NCI-H2107 (cell line): Measurements from ENCODE around the gene TMEM74B.

ENCODE experiments used
- DNase-seq: peaks from one replicate; lab custom pipeline; 2025; lab: John Stamatoyannopoulos, UW

TMEM74B gene

GRCh38 chr20:1205802-1206201, 21.0 kb upstream of the TMEM74B start:
- no peak for DNase-seq

- no peak for DNase-seq
Observed at GRCh38 chr20:1204576-1204975, 19.8 kb upstream of the TMEM74B start.

- no peak for DNase-seq
Observed at GRCh38 chr20:1204113-1204512, 19.3 kb upstream of the TMEM74B start.

- DNase-seq, result no peak
Observed at GRCh38 chr20:1203630-1204029, 18.8 kb upstream of the TMEM74B start.

- no peak for DNase-seq
Observed at GRCh38 chr20:1202762-1203504, 18.2 kb upstream of the TMEM74B start, which contains the start of gene C20orf202. TSS of gene C20orf202 (plus strand) at chr20:1203454. CDS start at chr20:1203586, 132 bp downstream.

GRCh38 chr20:1199964-1200363, 15.2 kb upstream of the TMEM74B start:
- DNase-seq, result no peak

GRCh38 chr20:1199212-1199873, 14.6 kb upstream of the TMEM74B start:
- DNase-seq, result no peak

- DNase-seq, result no peak
Observed at GRCh38 chr20:1198751-1199150, 14.0 kb upstream of the TMEM74B start.

GRCh38 chr20:1197801-1198200, 13.0 kb upstream of the TMEM74B start:
- DNase-seq, result no peak

GRCh38 chr20:1196634-1197033, 11.9 kb upstream of the TMEM74B start:
- DNase-seq, result no peak

GRCh38 chr20:1195226-1195625, 10.4 kb upstream of the TMEM74B start:
- no peak for DNase-seq

GRCh38 chr20:1191299-1191698, 6.5 kb upstream of the TMEM74B start:
- DNase-seq, result no peak

- DNase-seq, result no peak
Observed at GRCh38 chr20:1190847-1191246, 6.1 kb upstream of the TMEM74B start.

GRCh38 chr20:1189827-1190226, 5.0 kb upstream of the TMEM74B start:
- no peak for DNase-seq

- no peak for DNase-seq
Observed at GRCh38 chr20:1188347-1188746, 3.6 kb upstream of the TMEM74B start.

- no peak for DNase-seq
Observed at GRCh38 chr20:1187605-1188171, 2.9 kb upstream of the TMEM74B start.

- DNase-seq, result no peak
Observed at GRCh38 chr20:1186367-1186991, 1.7 kb upstream of the TMEM74B start.

- DNase-seq, result no peak
Observed at GRCh38 chr20:1185790-1186334, 1.1 kb upstream of the TMEM74B start.

GRCh38 chr20:1185316-1185741, 548 bp upstream of the TMEM74B start:
- DNase-seq, result no peak

- no peak for DNase-seq
Observed at GRCh38 chr20:1184260-1184637, 532 bp downstream of the TMEM74B start.

GRCh38 chr20:1183153-1183552, 1.6 kb downstream of the TMEM74B start:
- no peak for DNase-seq

- DNase-seq, result no peak
Observed at GRCh38 chr20:1182106-1182505, 2.7 kb downstream of the TMEM74B start.

- no peak for DNase-seq
Observed at GRCh38 chr20:1180949-1181348, 3.8 kb downstream of the TMEM74B start.
